Measurements from ENCODE around the gene HGS. TPM values are rescaled to one million over a fixed set of nuclear protein-coding genes. Genes with fewer than 3 reads are reported as not detected.

Gene HGS
- total and polyA plus RNA-seq, 2 of the 8 experiments (the other 6 are each of a cell fraction or from before 2014, with no cell fraction given), result 80.8 to 99.7 TPM

- Histone ChIP-seq H3K27me3 (replicated peaks in 1 of 4; ENCODE audit: control insufficient read depth in 3 of 4, extremely low read depth in 1 of 4, insufficient read depth in 3 of 4, low read length in 3 of 4) (peaks cover 0 to 2% (median 0%) of the 10 kb centered on the region in 4 experiments; a peak in 1 of 7 replicates), H3K4ac (replicated peaks; ENCODE audit: insufficient read length, low read depth, low read length) (no peak overlapping the region), H2BK120ac (replicated peaks; ENCODE audit: low read depth, low read length) (no peak overlapping the region), H3K23me2 (ENCODE audit: low read depth, low read length) (peaks cover 4% of the 10 kb centered on the region; the same call in 1 of the 2 replicates), H2BK20ac (ENCODE audit: low read length) (no peak overlapping the region), H3K4me2 (ENCODE audit: insufficient read depth in 1 of 2, low read depth in 2 of 2, low read length in 2 of 2) (no peak overlapping the region), H3K79me1 (ENCODE audit: low read depth, low read length) (no peaks in the 10 kb centered on the region), H2BK15ac (ENCODE audit: low read length) (no peak overlapping the region), H2AFZ (ENCODE audit: low read length) (no peak overlapping the region), H4K20me1 (replicated peaks in 1 of 2; ENCODE audit: control insufficient read depth in 1 of 2, insufficient read depth in 2 of 2, low read length in 2 of 2) (peaks cover 0 to 3% of the 10 kb centered on the region in 2 experiments), H3K4me1 (replicated peaks in 1 of 4; ENCODE audit: control insufficient read depth in 3 of 4, insufficient read depth in 4 of 4, low read length in 3 of 4) (peaks cover 0 to 3% (median 1%) of the 10 kb centered on the region in 4 experiments; a peak in 2 of 7 replicates), H4K8ac (ENCODE audit: extremely low read depth, insufficient read depth, low read length) (no peak overlapping the region; the same call in 1 of the 2 replicates), H3K79me2 (ENCODE audit: control insufficient read depth in 1 of 2, insufficient read depth in 2 of 2, low read length in 2 of 2) (no peaks in the 10 kb centered on the region), H2BK5ac (ENCODE audit: low read depth, low read length) (no peak overlapping the region), H3K36me3 (ENCODE audit: control insufficient read depth in 2 of 4, insufficient read depth in 4 of 4, low read length in 3 of 4) (no peaks in the 10 kb centered on the region), H3K56ac (replicated peaks; ENCODE audit: insufficient read length, low read depth, low read length) (no peak overlapping the region), H3K14ac (ENCODE audit: insufficient read length) (no peak overlapping the region), H2BK12ac (ENCODE audit: low read depth, low read length) (no peak overlapping the region), H3K27ac (ENCODE audit: low read depth, low read length) (no peak overlapping the region), H4K5ac (ENCODE audit: insufficient read length, low read depth, low read length) (no peak overlapping the region), H3K4me3 (ENCODE audit: extremely low read depth in 1 of 4, insufficient read depth in 2 of 4, low read depth in 3 of 4, low read length in 4 of 4) (no peak overlapping the region), H3K9me3 (ENCODE audit: insufficient read depth in 2 of 2, low read depth in 1 of 2, low read length in 1 of 2) (no peaks in the 10 kb centered on the region), H3K9ac (replicated peaks in 1 of 4; ENCODE audit: extremely low read depth in 1 of 4, low read depth in 3 of 4, low read length in 3 of 4) (no peak overlapping the region), H4K91ac (replicated peaks; ENCODE audit: insufficient read length, low read length) (no peak overlapping the region), H2AK5ac (ENCODE audit: low read depth, low read length) (no peak overlapping the region), H3K23ac (ENCODE audit: insufficient read length) (no peak overlapping the region), H3K18ac (ENCODE audit: extremely low read depth, low read length) (no peak overlapping the region)
- 94% methylated on average over 31 of the region's 31 CpGs; no CpG with 5 or more reads in 1 of the 2 experiments for WGBS, 2 experiments (ENCODE audit: extremely low coverage in 1 of 2, insufficient coverage in 1 of 2, insufficient read length in 1 of 2, insufficient replicate concordance in 2 of 2, low coverage in 1 of 2, low lambda C conversion rate in 2 of 2, missing lambda C conversion rate in 1 of 2)
- FAIRE-seq (no peak), DNase-seq (ENCODE audit: low read depth in 1 of 2, low spot score in 2 of 2) (no peak)
- POLR2A ChIA-PET (ENCODE audit: partially characterized antibody), result interaction anchor here (0.7 to 1.8 kb wide), 4 partner anchors 63 to 103 kb away, joined by 3 to 5 read pairs (median 4); no protein-coding TSS in a partner anchor
- CTCF ChIA-PET (ENCODE audit: partially characterized antibody), result interaction anchor here (1.2 to 2.1 kb wide), 7 partner anchors 13 to 131 kb away, joined by 3 to 8 read pairs (median 4); no protein-coding TSS in a partner anchor
- TF ChIP-seq SRF (IDR thresholded peaks at IDR 0.05; ENCODE audit: low read depth, low read length) (no peak), CHD2 (IDR thresholded peaks at IDR 0.05; ENCODE audit: low read length) (no peak), RAD21 (IDR thresholded peaks at IDR 0.05 in 1 of 2, conservative IDR thresholded peaks at IDR 0.05 in 1 of 2; ENCODE audit: low read depth in 2 of 2, low read length in 2 of 2) (no peak), ATF3 (IDR thresholded peaks at IDR 0.05; ENCODE audit: insufficient read depth, low read depth, low read length) (no peak), RXRA (IDR thresholded peaks at IDR 0.05; ENCODE audit: insufficient read depth, low read depth, low read length) (no peak), E2F6 (IDR thresholded peaks at IDR 0.05) (no peak), CTBP2 (IDR thresholded peaks at IDR 0.05; ENCODE audit: borderline replicate concordance, insufficient read depth, insufficient read length, low read length) (no peak), RBBP5 (IDR thresholded peaks at IDR 0.05; ENCODE audit: borderline replicate concordance, low read depth, low read length) (no peak), HDAC6 (IDR thresholded peaks at IDR 0.05; ENCODE audit: low read depth, low read length) (no peak), CHD1 (IDR thresholded peaks at IDR 0.05; ENCODE audit: low read depth, low read length) (no peak)
These were observed 54.4 kb downstream of the HGS start for GRCh38 chr17:81737947-81738800.

All from H1 (cell line).